ENCODE measurements around the gene NTM. TPM values are rescaled to one million over a fixed set of nuclear protein-coding genes. Genes with fewer than 3 reads are reported as not detected.

Gene NTM
- total RNA-seq, 1 donor from 2014 or later, result 0.51 TPM

DNA sequence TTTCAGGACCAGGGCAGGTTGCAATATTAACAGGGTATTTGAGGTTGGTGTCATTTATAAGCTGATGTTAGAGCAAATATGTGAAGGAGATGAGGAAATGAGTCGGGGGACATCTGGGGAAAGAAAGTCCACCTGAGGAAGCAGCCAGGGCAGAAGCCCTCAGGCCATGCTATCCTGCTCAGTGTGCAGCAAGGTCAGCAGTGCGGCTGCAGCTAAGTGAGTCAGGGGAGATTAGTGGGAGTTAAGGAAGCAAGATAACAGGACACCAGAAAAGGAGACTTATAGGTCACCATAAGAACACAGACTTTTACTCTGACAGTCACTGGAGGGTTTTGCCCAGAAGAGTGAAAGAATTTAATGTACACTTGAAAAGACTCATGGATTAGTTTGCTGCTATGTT, 468.9 kb downstream of the NTM start:
- DNase-seq, result no peak

DNA sequence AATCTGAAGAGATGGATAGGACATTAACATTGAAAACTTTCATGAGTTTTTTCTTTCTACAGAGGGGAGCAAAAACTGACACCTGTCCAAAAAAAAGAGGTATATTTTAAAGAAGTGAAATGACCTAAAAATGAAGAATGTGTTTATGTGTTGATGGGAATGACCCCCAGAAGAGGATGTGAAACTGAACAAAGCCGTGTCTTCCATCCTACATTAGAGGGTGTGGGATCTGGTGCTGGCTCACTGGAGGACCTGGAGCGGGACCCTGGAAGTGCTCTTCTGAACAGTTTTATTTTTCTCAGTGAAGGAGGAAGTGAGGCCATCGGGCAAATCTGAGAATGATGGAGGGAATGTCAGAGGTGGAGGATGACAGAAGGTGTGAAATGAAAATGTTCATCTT, 470.1 kb downstream of the NTM start:
- no peak for DNase-seq

DNA sequence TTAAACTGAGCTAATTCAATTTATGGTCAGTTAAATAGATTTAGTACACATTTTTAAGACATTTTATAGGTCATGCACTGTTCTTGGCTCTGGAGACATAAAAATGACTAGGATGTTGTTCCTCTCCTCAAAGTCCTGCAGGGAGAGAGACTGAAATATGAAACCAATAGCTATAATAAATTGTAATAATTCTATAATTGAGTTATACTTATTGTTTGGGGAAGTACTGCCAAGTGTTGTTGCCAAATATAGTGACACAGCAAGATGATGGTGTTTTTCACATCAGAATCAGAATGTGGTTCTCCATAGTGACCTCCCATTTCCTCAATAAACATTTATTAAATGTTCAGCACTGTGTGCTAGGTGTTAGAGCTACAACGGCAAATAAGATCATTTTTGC, 470.6 kb downstream of the NTM start:
- DNase-seq, result no peak

DNA sequence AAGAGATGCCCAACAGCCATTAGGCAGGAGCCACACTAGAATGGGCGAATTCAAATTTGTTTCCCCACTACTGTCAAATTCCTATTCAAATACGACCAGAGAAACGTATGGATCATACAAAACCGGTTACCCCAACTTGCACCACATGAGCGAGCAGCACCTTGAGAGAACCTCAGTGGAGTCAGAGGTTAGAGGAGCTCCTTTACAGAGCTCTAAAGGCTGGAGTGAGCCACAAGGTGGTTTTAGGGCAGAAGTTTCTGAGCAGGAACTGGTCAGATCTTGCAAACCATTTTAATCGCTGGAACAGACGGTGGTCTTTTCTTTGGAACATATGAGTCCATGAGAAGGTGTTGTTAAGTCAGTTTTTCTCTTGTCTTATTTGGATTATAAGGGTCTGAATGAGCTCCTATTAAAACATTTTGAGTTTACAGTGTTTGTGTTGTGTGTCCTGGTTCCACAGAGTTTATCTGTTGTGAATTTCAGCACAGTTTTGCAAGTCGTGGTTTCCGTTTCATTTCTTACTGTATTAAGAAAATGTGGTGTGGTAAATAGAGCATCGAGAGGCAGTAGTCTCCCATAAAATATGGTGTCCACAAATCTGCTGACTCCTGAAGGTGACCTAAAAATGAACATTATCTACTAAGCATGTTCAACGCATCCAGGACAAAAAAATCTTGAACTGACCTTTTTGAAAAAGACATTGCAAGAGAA, 471.7 kb downstream of the NTM start:
- no peak for DNase-seq

DNA sequence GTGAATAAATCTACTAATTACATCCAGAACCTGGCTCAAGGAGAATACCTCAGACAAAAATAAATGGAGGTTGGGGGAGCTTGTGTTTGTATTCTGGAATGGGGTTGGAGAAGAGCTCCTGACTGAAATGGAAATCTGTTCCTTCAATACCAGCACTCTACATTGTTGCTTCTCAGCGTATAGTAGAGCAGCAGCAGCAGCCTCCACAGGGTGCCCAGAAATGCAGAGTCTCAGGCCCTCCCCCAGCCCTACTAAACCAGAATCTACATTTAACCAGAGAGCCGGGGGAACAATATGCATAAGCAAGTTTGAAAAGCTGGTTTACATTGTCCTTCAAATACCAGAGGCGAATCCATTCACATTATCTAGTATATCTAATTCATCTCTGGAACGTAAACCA, 474.8 kb downstream of the NTM start:
- no peak for DNase-seq

DNA sequence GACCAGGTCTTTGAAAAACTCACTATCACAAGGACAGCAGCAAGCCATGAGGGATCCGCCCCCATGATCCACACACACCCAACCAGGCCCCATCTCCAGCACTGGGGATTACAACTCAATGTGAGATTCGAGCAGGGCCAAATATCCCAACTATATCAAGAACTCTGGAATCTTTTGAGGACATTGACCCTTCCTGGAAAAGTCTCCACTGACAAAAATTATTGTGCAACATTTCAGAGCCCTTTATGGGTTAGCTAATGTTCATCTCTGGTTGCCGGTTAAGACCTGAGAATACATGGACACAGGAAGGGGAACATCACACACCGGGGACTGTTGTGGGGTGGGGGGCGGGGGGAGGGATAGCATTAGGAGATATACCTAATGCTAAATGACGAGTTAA, 479.1 kb downstream of the NTM start:
- no peak for DNase-seq

DNA sequence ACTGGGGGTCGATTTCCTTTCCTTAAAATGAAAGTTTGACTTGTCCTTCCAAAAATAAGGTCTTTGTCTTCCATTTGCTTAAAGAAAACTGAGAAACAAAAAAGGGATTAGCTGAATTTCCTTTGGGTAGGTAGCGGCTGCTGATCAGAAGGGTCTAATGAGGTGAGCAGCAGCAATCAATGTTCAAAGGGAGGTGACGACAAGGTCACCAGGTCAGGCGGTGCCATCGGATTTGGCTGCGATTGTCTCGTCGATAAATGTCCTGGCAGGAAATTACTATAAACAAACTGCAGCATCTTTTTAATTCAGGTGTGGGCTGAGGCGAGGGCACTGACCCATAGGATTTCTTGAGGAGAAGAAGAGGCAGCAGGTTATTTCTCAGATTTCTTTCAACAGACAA, 480.1 kb downstream of the NTM start:
- DNase-seq, result no peak

DNA sequence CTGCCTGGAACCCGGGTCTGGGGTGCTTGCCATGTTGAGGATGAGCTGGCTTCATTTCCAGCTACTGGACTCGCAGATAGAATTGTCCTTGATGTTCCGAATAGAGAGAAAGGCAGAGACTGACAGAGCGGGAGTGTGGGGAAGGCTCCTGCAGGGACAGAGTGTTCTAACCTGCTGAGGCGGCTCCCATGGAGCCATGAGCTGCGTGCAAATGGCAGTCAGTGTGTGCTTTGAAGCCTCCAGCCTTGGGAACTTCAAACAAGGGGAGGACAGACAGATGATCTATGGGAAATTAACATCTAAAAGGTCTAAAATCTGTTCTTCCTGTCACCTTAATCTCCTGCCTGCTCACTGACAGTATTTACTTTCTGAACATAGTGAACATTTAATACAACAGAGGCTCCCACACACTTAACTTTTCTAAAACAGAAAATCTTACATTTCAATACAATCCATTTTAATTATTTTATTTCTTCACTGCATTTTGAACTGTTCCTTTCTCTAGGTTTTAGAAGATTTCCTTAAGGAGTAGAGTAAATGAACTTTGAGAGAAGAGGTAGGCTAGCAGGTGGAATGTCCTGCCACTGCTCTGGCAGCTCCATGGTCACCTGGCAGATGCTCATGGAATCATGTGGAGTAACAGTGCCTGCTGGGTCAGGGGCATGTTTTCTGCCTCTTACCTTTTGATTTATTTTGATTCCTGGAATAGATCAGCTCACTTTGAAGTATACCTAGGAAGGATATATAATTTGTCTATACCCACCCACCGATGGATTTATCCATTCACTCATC, 481.7 kb downstream of the NTM start:
- DNase-seq, result no peak

DNA sequence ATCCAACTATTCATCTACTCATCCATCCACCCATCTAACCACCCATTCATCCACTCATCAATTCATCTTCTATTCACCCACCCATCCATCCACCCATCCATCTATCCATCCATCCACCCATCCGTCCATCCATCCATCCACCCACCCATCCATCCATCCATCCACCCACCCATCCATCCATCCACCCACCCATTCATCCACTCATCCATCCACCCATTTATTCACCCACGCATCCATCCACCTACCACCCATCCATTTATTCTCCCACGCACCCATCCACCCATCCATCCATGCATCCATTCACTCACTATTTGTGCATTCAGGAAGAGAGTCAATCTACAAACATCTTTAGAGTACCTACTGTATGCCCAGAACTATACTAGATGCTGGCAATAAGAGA, 482.3 kb downstream of the NTM start:
- DNase-seq, result no peak

DNA sequence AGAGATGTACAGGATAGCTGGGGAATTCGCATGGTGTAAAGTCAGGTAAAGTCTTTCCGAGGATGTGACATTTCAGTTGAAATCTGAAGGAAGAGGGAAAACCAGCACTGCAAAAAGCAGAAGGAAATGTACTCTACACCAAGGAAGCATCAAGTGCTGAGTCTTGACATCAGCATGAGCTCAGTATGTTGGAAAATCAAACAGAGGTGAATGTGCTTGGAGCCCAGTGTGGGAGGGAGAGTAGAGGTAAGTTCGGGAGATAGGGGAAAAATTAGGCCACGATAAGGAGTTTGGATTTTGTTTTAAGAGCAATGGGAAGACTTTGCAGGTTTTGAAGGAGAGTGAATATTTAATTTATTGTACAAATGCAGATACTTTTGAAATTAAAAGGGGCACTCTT, 484.0 kb downstream of the NTM start:
- DNase-seq, result no peak

DNA sequence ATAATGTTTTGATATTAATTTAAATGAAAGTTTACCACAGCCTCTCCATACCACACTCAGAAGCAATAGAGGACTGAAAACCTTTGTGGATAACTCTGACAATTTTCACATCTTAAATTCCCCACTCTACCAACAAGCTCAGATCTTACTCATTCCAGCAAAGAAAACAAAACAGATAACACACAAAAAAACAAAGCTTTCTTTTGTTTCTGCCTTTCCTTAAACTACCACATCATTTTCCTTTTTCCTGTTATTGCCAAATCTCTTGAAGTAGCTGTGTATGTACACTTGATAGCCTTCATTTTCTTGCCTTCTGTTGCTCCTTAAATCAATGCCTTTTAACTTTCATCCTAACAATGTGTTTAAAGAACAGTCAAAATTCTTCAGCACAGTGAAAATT, 484.9 kb downstream of the NTM start:
- DNase-seq, result no peak

DNA sequence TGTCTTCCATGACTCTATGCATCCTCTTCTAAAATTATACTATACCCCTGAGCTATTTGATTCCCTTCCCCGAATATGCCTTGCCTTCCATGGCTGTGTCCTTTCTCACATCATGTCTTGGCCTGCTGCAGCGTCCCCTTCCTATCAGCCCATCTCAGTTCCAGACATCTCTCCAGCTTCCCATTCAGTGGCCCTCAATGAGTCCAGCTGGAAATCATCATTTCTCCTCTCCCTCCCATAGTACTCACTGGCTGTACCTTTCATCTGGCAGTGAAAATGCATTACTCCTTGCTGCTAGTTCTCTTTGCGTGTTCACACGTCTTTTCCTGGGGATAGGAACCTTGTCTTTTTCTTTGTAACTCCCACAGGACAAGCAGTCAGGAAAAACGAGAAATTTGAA, 486.8 kb downstream of the NTM start:
- DNase-seq, result no peak

DNA sequence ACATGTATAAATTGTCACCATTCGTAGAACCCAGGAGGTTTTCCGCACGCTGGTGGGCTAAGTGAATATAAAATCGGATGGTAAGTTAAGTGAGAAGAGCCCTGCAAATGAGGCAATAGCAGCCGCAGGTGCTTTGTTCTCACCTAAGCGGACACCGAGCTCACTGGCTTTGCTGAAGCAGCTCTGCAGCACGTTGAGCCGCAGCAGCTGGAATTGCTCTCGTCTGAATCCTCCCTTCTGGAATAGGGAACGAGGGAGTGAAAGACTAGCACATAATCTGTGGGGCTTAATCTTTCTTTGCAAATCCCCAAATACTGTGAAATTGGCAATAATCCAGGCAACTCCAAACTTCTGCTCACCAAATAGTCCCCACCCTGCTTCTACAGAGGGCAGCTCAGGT, 488.1 kb downstream of the NTM start:
- no peak for DNase-seq

DNA sequence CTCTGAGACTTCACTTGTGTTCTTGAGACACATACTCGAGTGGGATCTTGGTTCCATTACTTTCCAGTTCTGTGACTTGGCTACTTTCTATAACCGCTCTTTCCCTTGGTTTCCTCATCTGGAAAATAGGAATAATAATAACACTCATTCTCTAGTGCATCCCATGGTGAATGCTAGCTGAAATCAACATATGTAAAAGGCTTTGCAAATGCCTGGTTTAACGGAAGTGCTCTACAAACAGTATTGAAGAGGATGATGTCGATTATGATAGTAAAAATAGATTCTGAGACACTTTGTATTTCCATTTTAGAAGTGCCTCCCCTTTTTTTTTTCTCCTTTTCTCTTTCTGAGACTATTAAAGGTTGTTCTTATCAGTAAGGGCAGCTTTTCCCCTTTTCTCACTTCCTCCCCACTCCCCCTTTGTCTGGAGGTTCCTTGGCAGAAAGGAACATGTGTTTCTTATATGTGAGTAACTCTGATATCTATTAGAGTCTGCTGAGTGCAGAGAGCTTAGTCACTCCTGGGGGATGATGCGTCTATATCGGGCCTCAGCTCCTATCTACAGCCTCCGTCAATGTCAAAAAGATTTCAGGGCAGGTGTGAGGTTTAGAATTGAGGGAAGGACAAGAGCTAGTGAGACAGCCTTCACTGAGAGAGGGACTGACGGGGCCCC, 489.3 kb downstream of the NTM start:
- peak; percentile 46 for DNase-seq

DNA sequence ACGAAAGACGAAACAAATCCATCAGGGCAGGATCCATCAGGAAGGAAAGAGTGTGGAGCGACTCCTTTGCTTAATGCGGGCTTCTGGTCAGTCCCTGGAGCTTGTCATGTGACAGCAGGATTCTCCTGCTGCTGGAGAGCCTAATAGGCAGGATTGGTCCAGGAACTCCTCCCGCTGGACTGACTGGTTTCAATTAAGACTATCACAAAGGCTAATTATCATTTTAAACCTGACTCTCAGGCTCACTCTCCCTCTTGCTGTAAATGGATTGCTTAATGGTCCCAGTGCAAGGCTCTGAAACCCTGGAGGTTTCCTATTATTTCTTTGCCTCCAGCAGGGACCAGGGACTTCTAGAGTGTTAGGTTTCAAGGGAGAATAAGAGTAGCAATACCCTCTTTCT, 493.8 kb downstream of the NTM start:
- DNase-seq, result peak; percentile 27

DNA sequence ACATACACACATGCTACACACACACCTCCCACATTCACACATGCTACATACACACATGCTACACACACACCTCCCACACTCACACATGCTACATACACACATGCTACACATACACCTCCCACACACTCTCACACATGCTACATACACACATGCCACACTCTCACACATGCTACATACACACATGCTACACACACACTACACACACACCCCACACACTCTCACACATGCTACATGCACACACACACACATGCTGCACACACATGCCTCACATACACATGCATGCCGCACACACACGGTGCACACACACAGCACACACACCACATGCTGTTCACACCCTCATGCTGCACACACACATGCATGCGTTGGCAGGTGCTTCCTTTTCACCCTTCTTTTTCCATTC, 495.4 kb downstream of the NTM start:
- DNase-seq, result no peak

DNA sequence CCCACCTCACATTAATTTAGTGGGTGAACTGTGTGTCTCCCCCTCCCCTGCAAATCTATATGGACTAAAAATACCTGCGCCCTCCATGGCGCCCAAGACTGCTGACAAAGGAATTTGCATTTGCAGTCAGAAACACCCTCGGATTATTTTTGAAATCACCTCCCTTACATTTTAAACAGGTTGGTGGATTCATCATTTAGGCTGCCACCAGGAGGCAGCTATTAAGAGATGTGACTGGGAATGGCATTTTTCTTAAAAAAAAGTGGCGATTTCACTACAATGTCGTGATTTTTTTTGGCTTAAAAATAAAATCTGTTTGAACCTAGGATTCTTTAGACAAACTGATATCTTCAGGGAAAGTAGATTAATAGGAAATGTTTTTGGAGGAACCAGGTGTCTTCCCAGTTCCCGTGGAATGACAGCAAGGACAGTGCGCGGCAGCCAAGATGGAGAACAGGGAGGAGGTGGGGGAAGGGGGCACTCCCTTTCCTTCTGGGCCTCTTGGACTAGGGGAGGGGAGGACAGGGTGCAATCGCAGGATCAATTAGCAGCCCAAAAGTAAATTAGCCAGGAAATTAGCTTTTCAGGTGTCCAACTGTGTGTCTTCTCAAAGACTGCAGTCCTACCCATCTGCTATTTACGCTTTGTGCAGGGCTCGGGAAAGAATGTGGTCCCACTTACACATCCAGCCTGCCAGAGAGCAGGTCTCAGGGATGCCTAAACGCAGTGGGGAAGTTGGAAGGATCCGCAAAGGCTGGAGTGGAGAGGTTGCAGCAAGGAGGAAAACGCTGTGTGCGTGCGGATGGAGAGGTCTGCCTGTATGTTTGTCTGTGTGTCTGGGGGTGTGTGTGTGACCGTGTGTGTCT, 496.4 kb downstream of the NTM start:
- no peak for DNase-seq

DNA sequence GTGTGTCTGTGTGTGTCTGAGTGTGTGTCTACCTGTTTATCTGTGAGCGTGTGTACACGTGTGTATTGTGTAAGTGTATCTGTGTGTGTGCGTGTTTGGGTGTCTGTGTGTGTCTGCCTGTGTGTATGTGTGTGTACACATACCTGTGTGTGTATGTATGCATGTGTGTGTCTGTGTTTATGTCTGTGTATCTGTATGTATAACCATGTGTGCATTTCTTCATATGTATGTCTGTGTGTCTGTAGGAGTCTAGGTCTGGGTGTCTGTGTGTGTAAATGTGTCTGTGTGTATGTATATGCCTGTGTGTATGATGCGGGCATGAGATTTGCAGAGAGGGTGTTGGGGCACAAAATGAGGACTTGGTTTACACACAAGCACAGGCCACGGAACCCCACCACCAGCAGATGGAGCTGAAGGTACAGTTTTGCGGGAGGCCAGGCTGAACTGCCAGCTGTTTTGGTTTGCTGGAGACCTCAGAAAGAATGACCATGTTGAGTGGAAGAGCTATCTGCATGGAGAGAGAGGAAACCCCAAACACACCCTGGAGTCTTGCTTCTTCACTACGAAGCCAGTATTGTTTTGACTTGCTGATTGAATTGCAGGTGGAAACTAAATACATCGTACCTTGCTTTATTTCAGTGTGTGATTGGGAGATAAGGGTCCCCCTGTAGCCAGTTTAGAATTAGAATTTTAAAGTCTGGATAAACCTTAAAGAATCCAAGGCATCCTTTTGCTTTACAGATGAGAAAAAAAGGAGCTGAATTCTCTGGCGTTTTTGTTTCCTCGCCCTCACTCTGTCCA, 497.2 kb downstream of the NTM start:
- peak; percentile 88 for DNase-seq

DNA sequence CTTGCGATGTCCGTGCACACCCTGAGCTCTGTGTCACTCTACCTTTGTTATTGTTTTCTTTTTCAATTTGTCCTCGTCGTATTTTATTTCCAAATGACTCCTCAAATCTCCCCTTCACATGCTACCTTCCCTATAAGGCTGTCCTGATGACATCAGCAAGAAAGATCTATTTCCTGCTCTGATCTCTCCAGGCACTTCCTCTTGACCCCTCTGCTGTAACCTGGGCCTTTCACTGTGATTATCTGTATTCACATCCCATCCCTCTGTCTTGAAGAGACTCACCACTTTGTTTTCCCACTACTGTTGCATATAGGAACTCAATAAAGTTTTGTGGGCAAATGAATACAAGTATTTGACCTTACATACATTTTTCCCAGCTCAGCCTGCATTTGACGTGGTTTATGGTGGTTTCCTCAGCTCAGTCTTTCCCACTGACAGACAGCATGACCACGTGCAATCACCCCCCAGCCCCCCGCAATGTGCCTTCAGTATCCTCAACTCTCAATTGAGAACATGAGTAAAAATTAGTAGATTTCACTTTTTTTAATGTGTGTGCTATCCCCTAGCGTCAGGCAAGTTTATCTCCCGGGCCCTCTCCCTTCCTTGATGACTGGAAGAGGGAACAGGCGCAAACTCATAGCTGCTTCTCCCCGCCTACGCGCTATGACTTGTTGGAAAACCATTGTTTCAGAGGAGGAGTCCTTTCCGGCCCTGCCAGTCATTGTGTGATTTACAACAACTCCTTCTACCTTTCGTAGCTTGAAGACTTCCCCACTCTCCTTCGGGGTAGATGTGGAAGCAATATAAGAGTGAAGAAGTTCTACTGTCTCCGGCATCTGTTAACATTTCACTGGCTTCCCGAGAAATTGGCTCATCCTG, 498.5 kb downstream of the NTM start:
- peak; percentile 72 for DNase-seq

DNA sequence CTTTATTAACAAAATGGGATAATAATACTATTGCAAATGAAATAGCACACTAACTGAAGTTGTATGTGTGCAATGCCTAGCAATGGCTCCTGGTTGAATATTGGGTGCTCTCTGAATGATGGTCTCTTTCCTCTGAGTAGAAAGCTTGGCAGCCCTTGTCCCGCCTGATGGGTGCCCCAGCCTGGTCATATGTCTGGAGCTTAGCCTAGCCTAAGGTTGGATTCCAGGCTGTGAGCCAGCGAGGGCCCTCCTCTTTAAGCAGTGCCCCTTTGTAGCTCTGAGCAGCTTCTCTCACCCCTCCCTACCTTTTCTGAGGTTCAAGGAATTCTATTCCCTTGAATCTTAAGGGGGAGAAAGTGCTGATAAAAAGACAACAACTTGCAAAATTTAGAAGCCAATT, 499.9 kb downstream of the NTM start:
- no peak for DNase-seq

DNA sequence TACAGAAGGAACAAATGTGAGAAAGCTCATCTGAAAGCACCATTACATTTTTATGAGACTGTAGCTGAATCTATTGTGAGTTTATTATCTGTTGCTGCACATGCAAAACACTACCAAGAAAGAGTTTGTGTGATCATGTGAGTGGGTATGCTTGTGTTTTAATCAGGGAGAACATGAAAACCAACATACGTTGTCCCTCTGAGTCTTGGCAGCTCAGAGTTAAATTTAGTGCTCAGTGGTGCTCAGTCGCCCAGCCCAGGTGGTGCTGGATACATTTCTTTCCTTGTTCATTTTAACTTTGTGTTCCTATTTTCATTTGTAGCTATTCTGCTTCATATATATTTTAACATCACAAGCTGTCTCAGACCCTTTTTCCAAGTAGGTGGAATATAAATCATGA, 500.6 kb downstream of the NTM start:
- no peak for DNase-seq

All from dermis blood vessel endothelial cell (primary cell).